Measurements from ENCODE around the gene HSP90B1.

The HSP90B1 gene

GRCh38 chr12:103912069-103912468 lies 18.1 kb upstream of the HSP90B1 start:
- TF ChIP-seq CTCF (IDR thresholded peaks at IDR 0.05; ENCODE audit: extremely low read depth, missing control alignments): no peak
- DNase-seq (ENCODE audit: low spot score): no peak

- TF ChIP-seq CTCF (IDR thresholded peaks at IDR 0.05; ENCODE audit: extremely low read depth, missing control alignments): no peak
- no peak for DNase-seq (ENCODE audit: low spot score)
Observed at GRCh38 chr12:103913100-103913499, 17.1 kb upstream of the HSP90B1 start.

GRCh38 chr12:103915306-103915705 lies 14.9 kb upstream of the HSP90B1 start:
- no peak for TF ChIP-seq CTCF (IDR thresholded peaks at IDR 0.05; ENCODE audit: extremely low read depth, missing control alignments)
- no peak for DNase-seq (ENCODE audit: low spot score)

DNA sequence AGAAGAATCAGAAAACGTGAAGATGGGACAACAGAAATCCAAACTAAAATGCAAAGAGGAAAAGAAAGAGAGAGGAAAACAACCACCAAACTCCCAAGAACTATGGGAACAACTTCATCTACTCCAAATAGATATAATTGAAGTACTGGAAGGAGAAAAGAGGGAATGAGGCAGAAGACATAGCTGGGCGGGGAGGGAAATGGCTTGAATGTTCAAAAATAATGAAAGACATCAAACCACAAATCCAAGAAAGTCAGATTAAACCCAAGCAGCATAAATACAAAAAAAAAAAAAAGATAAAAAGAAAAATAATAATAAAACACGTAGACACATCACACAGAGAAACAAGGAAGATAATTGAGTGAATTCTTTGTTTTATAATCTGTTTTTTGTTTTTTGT lies 12.3 kb upstream of the HSP90B1 start:
- no peak for TF ChIP-seq CTCF (IDR thresholded peaks at IDR 0.05; ENCODE audit: extremely low read depth, missing control alignments)
- DNase-seq (ENCODE audit: low spot score): no peak

DNA sequence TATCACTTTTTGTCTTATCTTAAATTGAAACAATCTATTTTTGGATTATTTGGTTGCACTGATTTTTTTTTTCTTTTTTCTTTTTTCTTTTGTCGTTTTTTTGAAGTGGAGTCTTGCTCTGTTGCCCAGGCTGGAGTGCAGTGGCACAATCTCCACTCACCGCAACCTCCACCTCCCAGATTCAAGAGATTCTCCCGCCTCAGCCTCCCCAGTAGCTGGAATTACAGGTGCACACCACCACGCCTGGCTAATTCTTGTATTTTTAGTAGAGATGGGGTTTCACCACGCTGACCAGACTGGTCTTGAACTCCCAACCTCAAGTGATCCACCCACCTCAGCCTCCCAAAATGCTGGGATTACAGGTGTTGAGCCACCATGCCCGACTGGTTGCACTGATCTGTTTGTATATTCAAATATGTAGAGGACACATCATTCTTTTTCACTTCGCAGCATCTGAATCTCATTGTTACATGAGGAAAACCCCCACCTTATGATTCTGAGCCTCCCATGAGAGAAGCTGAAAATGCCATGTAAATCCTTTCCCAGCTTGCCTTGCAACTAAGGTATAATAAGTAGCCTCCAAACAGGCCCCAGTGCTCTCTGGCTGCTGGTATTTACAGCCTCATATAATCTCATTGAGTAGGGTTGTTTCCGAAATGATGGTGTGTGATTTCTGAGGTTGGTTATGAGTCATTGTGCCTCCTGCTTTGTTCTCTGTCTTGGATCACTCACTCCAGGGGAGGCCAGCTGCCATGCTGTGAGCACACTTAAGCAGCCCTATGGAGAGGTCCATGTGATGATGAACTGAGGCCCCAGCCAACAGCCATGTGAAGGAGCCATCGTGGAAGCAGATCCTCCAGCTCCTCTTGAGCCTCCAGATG lies 5.2 kb upstream of the HSP90B1 start:
- no peak for TF ChIP-seq CTCF (IDR thresholded peaks at IDR 0.05; ENCODE audit: extremely low read depth, missing control alignments)
- peak; percentile 57 for DNase-seq (ENCODE audit: low spot score)

GRCh38 chr12:103928682-103929045 lies 1.5 kb upstream of the HSP90B1 start:
- no peak for TF ChIP-seq CTCF (IDR thresholded peaks at IDR 0.05; ENCODE audit: extremely low read depth, missing control alignments)
- no peak for DNase-seq (ENCODE audit: low spot score)

GRCh38 chr12:103929046-103929783 lies 995 bp upstream of the HSP90B1 start:
- TF ChIP-seq CTCF (IDR thresholded peaks at IDR 0.05; ENCODE audit: extremely low read depth, missing control alignments): no peak
- DNase-seq (ENCODE audit: low spot score): peak; percentile 78

Data from GM20000 (cell line).